Subcutaneous preadipocyte (primary cell): ENCODE results near the gene NABP1. TPM values are rescaled to one million over a fixed set of nuclear protein-coding genes. Genes with fewer than 3 reads are reported as not detected.

Source experiments
- small RNA-seq: library from RNA; depleted of rRNA; stranded (forward); fragments of <200 nt; gene quantifications from one replicate; pipeline ENCODE3, GENCODE V24; 2012
- total RNA-seq: library from RNA; depleted of rRNA; stranded (reverse); fragments of >200 nt; gene quantifications from 2 replicates; pipeline ENCODE4 v1.2.3, GENCODE V29; 2012

NABP1 gene
- total RNA-seq = 63.2 and 63.7 TPM in 2 replicates

DNA sequence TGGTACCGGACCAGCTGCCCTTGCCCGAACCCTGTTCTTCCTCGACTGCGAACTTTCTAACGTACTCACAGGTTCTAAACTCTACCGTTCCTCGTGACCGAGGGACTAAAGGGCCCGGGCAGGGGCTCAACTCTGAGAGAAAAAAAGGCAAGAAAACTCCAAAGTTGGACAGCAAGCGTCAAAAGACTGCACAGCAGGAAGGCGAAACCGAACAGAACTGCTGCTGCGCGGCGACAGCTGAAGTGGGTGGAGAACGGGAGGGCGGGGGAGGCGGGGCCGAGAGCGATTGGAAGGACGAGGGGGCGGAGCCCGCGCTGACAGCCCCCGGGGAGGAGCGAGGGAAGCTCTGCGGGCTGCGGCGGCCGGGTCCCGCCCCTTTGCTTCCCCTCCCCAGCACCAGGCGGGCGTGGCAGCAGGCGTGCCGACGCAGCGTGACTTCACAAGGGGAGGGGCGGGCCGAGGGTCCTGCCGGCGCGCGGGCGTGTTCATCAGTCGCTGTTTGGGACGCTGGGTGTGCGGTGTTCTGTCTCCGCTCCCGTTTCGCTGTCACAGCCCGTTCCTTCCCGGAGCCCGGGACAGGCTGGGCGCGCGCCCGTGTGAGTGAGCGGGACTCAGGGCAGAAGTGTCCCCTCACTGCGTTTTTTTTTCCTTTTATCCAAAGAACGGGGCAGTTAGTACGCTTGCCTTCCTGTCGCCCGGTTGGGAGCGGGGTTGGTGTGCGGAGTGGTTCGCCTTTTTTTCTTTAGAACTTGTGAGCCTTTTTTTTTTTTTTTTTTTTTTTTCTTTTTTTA lies at the start of gene NABP1:
TSS of gene NABP1 (plus strand) at position 491 of the 791 bp plus-strand sequence. CDS start 479 bp downstream, outside the sequence.

Small RNAs within 50 kb of the gene (small RNA-seq; reads per million reads assigned to genes)
- not detected for gene RF02271

Other genes starting within 250 kb of the NABP1 start
- gene CAVIN2, start 169.0 kb downstream of the NABP1 start, total RNA-seq = 20.6 and 30.9 TPM in 2 replicates